OCI-LY1 (cell line): ENCODE results near the gene MAN2C1.

Experiments
- H2AFZ ChIP-seq: fragments of 200-600 bp; sonication (generic), shearing (Covaris generic); 2 replicates; pipeline ENCODE4 v1.6.0; 2014; ENCODE audit warnings: antibody characterized with exemption, mild to moderate bottlenecking, low read length
- H3F3A ChIP-seq: fragments of 200-600 bp; sonication (generic), shearing (Covaris generic); 2 replicates; pipeline ENCODE4 v1.6.0; 2014; ENCODE audit warnings: mild to moderate bottlenecking, antibody characterized with exemption, low read length, moderate library complexity; ENCODE audit not compliant: insufficient read depth
- H3K27ac ChIP-seq: fragments of 200-600 bp; sonication (generic); 2 replicates; pipeline ENCODE4 v1.5.1; 2014; ENCODE audit warnings: low read length, mixed run types, mild to moderate bottlenecking, low read depth; ENCODE audit not compliant: poor library complexity, severe bottlenecking
- H3K27me3 ChIP-seq: fragments of 200-600 bp; sonication (generic); 2 replicates; pipeline ENCODE4 v1.6.0; 2014; ENCODE audit warnings: antibody characterized with exemption, mild to moderate bottlenecking, low read length, moderate library complexity; ENCODE audit not compliant: insufficient read depth
- H3K36me3 ChIP-seq: fragments of 200-600 bp; sonication (generic); 2 replicates; pipeline ENCODE4 v1.6.1; 2014; ENCODE audit warnings: mild to moderate bottlenecking, antibody characterized with exemption, low read length, moderate library complexity, mixed read lengths; ENCODE audit not compliant: insufficient read depth
- H3K4me1 ChIP-seq: fragments of 200-600 bp; sonication (generic); 2 replicates; pipeline ENCODE4 v1.5.1; 2014; ENCODE audit warnings: mild to moderate bottlenecking, low read length, moderate library complexity; ENCODE audit not compliant: insufficient read depth, severe bottlenecking
- H3K4me2 ChIP-seq: fragments of 200-600 bp; sonication (generic), shearing (Covaris generic); 2 replicates; pipeline ENCODE4 v1.6.1; 2014; ENCODE audit warnings: low read length
- H3K4me3 ChIP-seq: fragments of 200-600 bp; sonication (generic); 2 replicates; pipeline ENCODE4 v1.5.1; 2014; ENCODE audit warnings: low read length, low read depth, mild to moderate bottlenecking, mixed read lengths; ENCODE audit not compliant: poor library complexity, severe bottlenecking
- H3K79me2 ChIP-seq: fragments of 200-600 bp; shearing (Covaris generic); 2 replicates; pipeline ENCODE4 v1.6.1; 2016; ENCODE audit warnings: mixed run types, low read length, mixed read lengths; ENCODE audit not compliant: insufficient read depth
- H3K9ac ChIP-seq: fragments of 200-600 bp; sonication (generic), shearing (Covaris generic); 2 replicates; pipeline ENCODE4 v1.6.1; 2014; ENCODE audit warnings: mild to moderate bottlenecking, low read length, mixed read lengths
- H3K9me2 ChIP-seq: fragments of 200-600 bp; sonication (generic), shearing (Covaris generic); 2 replicates; pipeline ENCODE4 v1.6.1; 2014; ENCODE audit warnings: low read depth, mild to moderate bottlenecking, low read length, mixed read lengths
- H3K9me3 ChIP-seq: fragments of 200-600 bp; shearing (Covaris generic); 2 replicates; pipeline ENCODE4 v1.6.1; 2014; ENCODE audit warnings: low read length, mixed read lengths
- H4K20me1 ChIP-seq: fragments of 200-600 bp; sonication (generic), shearing (Covaris generic); 2 replicates; pipeline ENCODE4 v1.6.0; 2016; ENCODE audit warnings: mild to moderate bottlenecking, low read length; ENCODE audit not compliant: insufficient read depth
- EZH2 ChIP-seq: fragments of 200-600 bp; sonication (generic), shearing (Covaris generic); IDR thresholded peaks from 2 replicates; pipeline ENCODE4 v1.8.0; 2017; ENCODE audit warnings: borderline replicate concordance, mixed run types, mild to moderate bottlenecking, antibody characterized with exemption, low read length, moderate library complexity, mixed read lengths
- TF ChIP-seq, protein P1 (sequence below): fragments of 200-600 bp; sonication (generic), shearing (Covaris generic); IDR thresholded peaks from 2 replicates; pipeline ENCODE4 v1.5.1; 2017; ENCODE audit warnings: mild to moderate bottlenecking, antibody characterized with exemption, low read length, moderate library complexity, mixed read lengths

MAN2C1 gene

DNA sequence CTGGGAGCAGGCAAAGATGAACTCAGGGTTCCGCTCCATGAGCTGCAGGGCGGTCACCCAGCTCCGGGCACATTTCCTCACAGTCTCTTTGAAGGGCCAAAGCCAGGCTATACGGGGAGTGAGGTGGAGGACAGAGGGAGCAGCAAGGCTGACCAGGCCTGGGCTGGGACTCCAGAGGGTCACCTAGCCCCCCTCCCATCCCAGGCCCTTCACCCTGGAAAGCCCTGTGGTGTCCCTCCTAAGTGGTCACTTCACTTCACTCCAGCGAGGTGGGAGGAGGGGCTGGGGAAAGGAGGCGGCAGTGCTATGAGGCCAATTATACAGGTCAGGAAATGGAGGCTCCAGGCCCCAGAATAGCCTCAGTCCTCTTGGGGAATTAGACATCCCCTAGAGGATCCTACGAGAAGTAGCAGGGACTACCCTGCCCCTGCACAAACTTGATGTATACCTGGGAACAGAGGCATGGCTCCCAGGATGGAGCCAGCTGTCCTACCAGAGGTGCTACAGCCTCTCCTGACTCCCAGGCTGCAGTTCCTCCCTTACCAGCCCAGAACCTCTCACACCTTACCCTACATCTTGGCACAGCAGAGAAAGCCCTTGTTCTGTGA lies 5.7 kb downstream of the MAN2C1 start:
- peaks cover 6% of the 10 kb centered on the region for H3K4me1 ChIP-seq
- H2AFZ ChIP-seq, result no peak overlapping the region
- no peak overlapping the region for H3K27ac ChIP-seq
- H3K9me2 ChIP-seq, result no peaks in the 10 kb centered on the region
- TF ChIP-seq, protein P1, sequence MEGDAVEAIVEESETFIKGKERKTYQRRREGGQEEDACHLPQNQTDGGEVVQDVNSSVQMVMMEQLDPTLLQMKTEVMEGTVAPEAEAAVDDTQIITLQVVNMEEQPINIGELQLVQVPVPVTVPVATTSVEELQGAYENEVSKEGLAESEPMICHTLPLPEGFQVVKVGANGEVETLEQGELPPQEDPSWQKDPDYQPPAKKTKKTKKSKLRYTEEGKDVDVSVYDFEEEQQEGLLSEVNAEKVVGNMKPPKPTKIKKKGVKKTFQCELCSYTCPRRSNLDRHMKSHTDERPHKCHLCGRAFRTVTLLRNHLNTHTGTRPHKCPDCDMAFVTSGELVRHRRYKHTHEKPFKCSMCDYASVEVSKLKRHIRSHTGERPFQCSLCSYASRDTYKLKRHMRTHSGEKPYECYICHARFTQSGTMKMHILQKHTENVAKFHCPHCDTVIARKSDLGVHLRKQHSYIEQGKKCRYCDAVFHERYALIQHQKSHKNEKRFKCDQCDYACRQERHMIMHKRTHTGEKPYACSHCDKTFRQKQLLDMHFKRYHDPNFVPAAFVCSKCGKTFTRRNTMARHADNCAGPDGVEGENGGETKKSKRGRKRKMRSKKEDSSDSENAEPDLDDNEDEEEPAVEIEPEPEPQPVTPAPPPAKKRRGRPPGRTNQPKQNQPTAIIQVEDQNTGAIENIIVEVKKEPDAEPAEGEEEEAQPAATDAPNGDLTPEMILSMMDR, result no peak
- TF ChIP-seq EZH2, result no peak
- no peaks in the 10 kb centered on the region for H3K79me2 ChIP-seq
- no peak overlapping the region for H3K9ac ChIP-seq
- no peaks in the 10 kb centered on the region for H4K20me1 ChIP-seq
- H3K27me3 ChIP-seq, result no peaks in the 10 kb centered on the region
- no peak overlapping the region for H3K4me2 ChIP-seq
- H3F3A ChIP-seq, result no peaks in the 10 kb centered on the region
- H3K4me3 ChIP-seq, result no peak overlapping the region
- H3K9me3 ChIP-seq, result no peaks in the 10 kb centered on the region
- 0 out of 2 replicates have a peak, but pooled peaks cover 5% of the 10 kb centered on the region for H3K36me3 ChIP-seq

DNA sequence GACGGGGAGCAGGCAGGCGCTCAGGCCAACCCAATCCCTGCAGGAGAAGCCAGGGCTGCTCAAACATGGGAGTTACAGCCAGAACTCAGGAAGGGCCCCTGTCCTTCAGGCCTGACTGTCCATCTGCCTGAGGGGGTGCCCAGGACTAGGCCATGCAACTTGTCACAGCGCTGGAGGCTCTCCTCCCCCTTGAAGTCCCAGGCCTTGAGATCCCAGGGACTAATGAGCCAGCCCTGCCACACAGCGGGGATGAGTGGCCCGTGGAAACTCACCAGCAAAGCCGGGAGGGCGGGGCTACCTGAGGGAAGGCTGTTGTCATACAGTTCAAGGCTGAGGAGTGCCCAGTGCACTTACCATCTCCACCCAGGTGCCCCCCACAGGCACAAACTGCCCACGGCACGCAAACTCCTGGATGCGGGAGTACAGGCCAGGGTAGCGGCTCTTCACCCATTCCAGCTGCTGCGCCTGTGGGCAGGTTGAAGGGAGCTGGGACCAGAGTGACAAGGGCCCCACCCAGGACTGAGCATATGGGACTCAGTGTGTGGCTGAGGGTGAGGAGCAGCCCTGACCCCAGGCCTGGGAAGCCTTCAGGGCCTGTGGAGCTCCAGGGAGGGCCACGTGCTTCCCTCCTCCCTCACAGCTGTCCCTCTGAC lies 6.3 kb downstream of the MAN2C1 start:
- Histone ChIP-seq H3K4me3 (no peak overlapping the region), H3K4me1 (peaks cover under 1% of the 10 kb centered on the region), H3F3A (no peaks in the 10 kb centered on the region), H3K9me2 (no peaks in the 10 kb centered on the region), H3K79me2 (no peaks in the 10 kb centered on the region), H3K27ac (no peak overlapping the region), H3K36me3 (0 out of 2 replicates have a peak, but pooled peaks cover 5% of the 10 kb centered on the region), H3K27me3 (no peaks in the 10 kb centered on the region), H2AFZ (no peak overlapping the region), H3K9ac (no peak overlapping the region), H4K20me1 (no peaks in the 10 kb centered on the region), H3K9me3 (no peaks in the 10 kb centered on the region), H3K4me2 (no peak overlapping the region)
- TF ChIP-seq EZH2, result no peak
- TF ChIP-seq, protein P1, result no peak

DNA sequence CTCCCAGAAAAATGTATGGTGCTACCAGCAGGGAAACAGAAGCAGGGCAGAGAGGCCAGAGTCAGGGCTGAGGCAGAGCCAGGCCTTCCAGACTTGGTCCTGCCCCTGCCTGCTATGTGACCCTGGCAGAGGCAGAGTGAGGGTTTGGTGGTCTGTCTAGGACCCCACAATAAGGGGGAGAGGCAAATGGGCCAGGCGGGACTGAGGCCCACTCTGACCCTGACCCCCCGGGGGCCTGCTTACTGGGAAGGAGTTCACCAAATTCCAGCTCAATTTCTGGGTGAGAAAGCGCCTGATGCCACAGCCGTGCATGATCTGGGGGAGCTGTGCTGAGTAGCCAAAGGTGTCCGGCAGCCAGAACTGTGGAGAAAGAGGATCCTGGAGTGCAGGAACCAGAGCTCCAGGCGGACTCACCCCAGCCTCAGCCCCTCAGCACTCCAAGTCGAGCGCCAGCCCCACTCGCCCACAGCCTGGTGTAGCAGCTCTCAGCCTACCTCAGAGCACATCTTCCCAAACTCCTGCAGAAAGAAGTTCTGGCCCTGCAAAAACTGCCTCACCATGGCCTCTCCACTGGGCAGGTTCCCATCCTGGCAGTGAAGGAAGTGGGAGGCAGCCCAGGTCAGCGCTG lies 6.9 kb downstream of the MAN2C1 start:
- Histone ChIP-seq H3K9ac (no peak overlapping the region), H3K36me3 (0 out of 2 replicates have a peak, but pooled peaks cover 5% of the 10 kb centered on the region), H3K79me2 (no peaks in the 10 kb centered on the region), H3K27ac (no peak overlapping the region), H3K4me2 (no peak overlapping the region), H3F3A (no peaks in the 10 kb centered on the region), H3K4me1 (no peaks in the 10 kb centered on the region), H4K20me1 (no peaks in the 10 kb centered on the region), H3K27me3 (no peaks in the 10 kb centered on the region), H3K9me2 (no peaks in the 10 kb centered on the region), H2AFZ (no peak overlapping the region), H3K4me3 (no peak overlapping the region), H3K9me3 (no peaks in the 10 kb centered on the region)
- no peak for TF ChIP-seq EZH2
- TF ChIP-seq, protein P1, result no peak
